SJSA1 (cell line): ENCODE data around the gene GEMIN4. TPM values are rescaled to one million over a fixed set of nuclear protein-coding genes. Genes with fewer than 3 reads are reported as not detected.
"Not testable (repeated sequence)": the region's sequence is repeated elsewhere in the genome, so short reads cannot be mapped to it uniquely, and the experiment has no call there.

Experiments
- DNase-seq, 2 experiments: peaks; one replicate each; pipeline ENCODE4 v3.0.0-alpha.2; 2015 to 2020; ENCODE audit warnings: low spot score in 2 of 2, low read depth in 1 of 2
- H3K27ac ChIP-seq: fragments of 250-450 bp; sonication (Bioruptor Pico); 2 replicates; pipeline ENCODE4 v1.5.1; 2020; ENCODE audit warnings: mild to moderate bottlenecking, moderate library complexity
- H3K27me3 ChIP-seq: fragments of 250-450 bp; sonication (Bioruptor Pico); replicated peaks from 2 replicates; pipeline ENCODE4 v1.5.1; 2020; ENCODE audit warnings: mild to moderate bottlenecking, moderate library complexity
- H3K36me3 ChIP-seq: fragments of 250-450 bp; sonication (Bioruptor Pico); 2 replicates; pipeline ENCODE4 v1.5.1; 2020; ENCODE audit warnings: mild to moderate bottlenecking
- H3K4me1 ChIP-seq: fragments of 250-450 bp; sonication (Bioruptor Pico); replicated peaks from 2 replicates; pipeline ENCODE4 v1.6.1; 2021; ENCODE audit warnings: mild to moderate bottlenecking
- H3K4me3 ChIP-seq: fragments of 250-450 bp; sonication (Bioruptor Pico); 2 replicates; pipeline ENCODE4 v1.5.1; 2020; ENCODE audit warnings: mild to moderate bottlenecking
- H3K9me3 ChIP-seq: fragments of 250-450 bp; sonication (Bioruptor Pico); replicated peaks from 2 replicates; pipeline ENCODE4 v1.5.1; 2020; ENCODE audit warnings: mild to moderate bottlenecking
- total RNA-seq: library from RNA; depleted of rRNA; stranded (reverse); fragments of >200 nt; shearing (Covaris generic); gene quantifications from 2 replicates; pipeline ENCODE4 v1.2.3, GENCODE V29; 2014; rRNA removed

Gene GEMIN4
- 2.4 and 8.8 TPM in 2 replicates for total RNA-seq

DNA sequence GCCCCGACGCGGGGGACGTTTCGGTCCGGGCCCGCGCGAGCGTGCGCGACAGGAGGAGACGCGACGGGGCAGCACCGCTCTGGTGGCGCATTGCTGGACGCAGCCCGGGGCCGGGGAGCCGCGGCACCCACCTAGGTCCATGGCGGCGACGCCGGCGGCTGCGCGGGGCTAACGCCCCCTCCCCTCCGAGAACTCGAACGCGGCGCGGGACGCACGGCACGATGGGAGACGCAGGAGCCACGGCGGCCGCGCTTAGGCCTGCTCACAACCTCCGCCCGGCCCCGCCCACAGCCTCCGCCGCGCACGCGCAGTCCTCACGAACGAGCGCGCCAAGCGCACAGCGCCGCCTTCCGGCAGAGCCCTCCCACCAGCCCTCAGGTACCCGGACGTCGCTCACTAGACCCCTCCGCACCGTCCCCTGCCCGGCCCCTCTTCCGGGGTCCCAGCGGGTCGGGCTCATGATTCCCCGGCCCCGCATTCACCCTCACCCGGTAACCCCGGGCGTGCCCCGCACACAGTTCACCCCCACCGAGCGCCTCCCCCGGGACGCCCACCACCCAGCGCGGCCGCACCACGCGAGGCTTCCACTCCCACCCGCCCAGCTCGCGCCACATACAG is at the start of gene GEMIN4:
Gene GEMIN4, minus strand, starts transcription at position 263 of the 618 bp plus-strand sequence. Its CDS starts 122 bp downstream, at position 141.
- Histone ChIP-seq H3K36me3 (peaks cover 29% of the 10 kb centered on the region), H3K9me3 (no peaks in the 10 kb centered on the region), H3K4me3 (peak within 1 kb of the TSS; percentile 84), H3K4me1 (peaks cover 20% of the 10 kb centered on the region), H3K27me3 (no peaks in the 10 kb centered on the region), H3K27ac (peak within 1 kb of the TSS; percentile 45)
- peak; percentile 85 to 90 for DNase-seq

DNA sequence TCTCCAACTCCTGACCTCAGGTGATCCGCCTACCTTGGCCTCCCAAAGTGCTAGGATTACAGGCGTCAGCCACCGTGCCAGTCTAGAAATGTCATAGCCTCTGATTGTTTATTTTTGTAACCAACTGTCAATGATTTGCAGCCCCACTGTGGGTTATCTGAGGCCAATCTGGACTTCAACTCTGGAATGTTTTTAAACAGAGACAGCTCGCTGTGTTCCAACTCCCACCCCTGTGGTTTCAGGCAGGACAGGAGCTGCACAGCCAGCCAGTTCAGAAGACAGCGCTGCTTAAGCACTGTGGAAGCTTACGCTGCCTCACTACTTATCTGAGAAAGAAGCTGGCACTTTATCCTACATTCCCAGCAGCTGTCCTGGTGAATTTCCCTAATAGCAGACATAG is 49.6 kb upstream of the GEMIN4 start:
- Histone ChIP-seq H3K4me3 (no peak overlapping the region), H3K27me3 (no peaks in the 10 kb centered on the region), H3K27ac (no peak overlapping the region), H3K36me3 (peaks cover 12% of the 10 kb centered on the region; the same call in 1 of the 2 replicates), H3K4me1 (peaks cover 14% of the 10 kb centered on the region), H3K9me3 (no peaks in the 10 kb centered on the region)
- DNase-seq = peak in 1 of 2 experiments; percentile 20

DNA sequence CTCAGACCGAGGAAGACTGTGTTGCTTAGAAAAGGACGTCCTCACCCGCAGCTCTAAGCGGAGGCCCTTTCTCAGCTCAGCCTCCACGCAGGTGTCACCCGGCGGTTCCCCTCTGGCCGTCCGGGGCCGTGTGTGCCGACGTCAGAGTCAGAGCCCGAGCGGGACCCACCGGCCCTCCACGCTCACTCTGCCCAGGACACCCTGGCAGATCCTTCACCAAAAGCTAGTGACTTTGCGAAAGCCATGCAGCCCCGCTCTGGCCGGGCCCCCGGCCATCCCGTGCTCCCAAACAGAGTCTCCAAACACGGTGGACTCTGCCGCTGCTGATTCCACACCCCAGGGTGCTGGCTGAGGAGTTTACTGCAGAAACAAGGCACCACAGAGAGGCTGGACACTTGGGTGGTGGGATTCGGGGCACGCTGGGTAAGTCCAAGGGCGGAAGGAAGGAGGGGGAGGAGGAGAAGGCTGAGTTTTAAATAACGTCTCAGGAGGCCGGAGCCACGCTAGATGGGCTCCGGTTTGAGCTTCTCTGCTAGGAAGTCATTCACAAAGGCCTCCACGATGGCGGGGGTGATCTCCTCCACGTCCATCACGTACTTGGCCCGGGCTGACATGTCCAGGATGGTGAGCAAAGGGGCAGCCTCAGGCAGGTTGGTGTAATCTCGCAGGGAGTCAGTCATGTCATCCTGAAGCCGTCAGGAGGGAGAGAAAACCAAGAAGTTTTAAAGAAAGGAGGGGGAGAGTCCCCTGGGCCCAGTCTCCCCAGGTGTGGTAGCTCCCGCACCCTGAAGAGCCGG is 48.6 kb upstream of the GEMIN4 start:
- Histone ChIP-seq H3K27ac (no peak overlapping the region), H3K27me3 (no peaks in the 10 kb centered on the region), H3K9me3 (no peaks in the 10 kb centered on the region), H3K36me3 (peaks cover 16% of the 10 kb centered on the region; the same call in 1 of the 2 replicates), H3K4me1 (peaks cover 14% of the 10 kb centered on the region), H3K4me3 (no peak overlapping the region)
- no peak for DNase-seq

DNA sequence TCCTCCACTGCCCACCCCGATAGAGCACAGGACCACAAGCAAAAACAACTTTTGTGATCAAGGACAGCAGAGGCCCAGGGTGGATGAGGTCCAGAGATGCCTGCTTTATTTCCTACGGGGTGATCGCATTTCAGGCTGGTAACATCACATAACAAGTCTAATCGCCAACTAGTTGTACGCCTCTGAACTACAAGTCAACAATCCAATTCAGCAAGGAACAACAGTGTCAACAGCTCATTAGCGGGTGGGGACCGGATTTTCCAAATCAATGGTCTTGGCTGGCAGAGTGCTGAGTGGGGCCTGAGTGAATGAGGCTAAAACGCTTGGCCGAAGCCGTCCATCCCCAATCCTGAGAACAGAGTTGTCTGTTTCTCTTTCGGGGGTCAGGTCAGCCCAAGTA is 47.2 kb upstream of the GEMIN4 start:
- Histone ChIP-seq H3K4me3 (no peak overlapping the region), H3K9me3 (no peaks in the 10 kb centered on the region), H3K27me3 (no peaks in the 10 kb centered on the region), H3K36me3 (peaks cover 16% of the 10 kb centered on the region; the same call in 1 of the 2 replicates), H3K4me1 (peaks cover 23% of the 10 kb centered on the region), H3K27ac (no peak overlapping the region)
- no peak for DNase-seq

DNA sequence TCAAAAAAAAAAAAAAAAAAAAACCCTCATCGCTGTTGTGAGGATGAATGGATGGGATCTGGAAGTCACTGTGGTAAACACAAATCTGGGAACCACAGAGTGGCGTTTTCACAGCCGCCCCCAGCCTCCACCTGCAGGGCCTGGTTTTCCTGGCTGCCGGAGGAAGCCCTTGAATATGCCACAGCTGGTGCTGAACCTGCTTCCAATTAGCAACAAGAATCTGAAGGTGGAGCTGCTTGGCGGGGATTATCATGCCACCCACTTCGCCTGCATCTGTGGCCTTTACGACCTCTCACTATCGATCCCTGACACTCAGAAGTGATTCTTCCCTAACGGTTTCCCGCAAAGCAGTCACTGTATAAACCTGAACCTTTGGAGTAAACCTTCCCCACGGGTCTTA is 46.2 kb upstream of the GEMIN4 start:
- Histone ChIP-seq H3K9me3 (no peaks in the 10 kb centered on the region), H3K4me1 (peaks cover 23% of the 10 kb centered on the region), H3K27ac (no peak overlapping the region), H3K36me3 (peaks cover 11% of the 10 kb centered on the region; the same call in 1 of the 2 replicates), H3K4me3 (no peak overlapping the region), H3K27me3 (no peaks in the 10 kb centered on the region)
- DNase-seq = no peak

DNA sequence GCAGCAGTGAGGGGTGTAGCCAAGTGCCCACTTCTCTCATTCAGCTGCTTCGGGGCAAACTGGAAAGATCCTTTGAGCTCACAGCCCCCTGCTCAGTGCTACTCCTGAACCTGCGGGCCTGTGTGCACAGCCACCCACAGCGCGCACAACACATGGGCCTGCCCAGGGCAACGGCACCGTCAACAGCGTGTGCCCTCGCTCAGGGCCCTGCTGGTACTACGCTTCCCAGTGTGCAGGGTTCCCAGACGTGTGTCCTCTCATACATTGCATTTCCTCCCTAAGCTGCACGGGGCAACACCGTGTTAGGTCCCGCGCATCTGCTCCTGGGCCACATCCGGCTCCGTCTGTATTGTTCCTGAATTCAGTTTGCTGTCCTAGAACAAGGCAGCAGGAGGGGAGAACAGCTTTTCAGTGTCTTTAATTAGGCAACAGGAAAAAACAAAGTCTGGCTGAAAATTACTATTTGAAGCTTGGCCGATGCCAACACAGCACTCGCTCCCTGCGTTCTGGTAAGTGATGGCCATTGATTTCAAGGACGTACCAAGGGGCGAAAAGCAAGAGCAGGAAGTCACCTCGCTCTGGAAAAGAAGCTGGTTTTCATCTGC is 45.3 kb upstream of the GEMIN4 start:
- no peak for DNase-seq
- Histone ChIP-seq H3K4me3 (no peak overlapping the region), H3K27ac (no peak overlapping the region), H3K27me3 (no peaks in the 10 kb centered on the region), H3K36me3 (peaks cover 12% of the 10 kb centered on the region), H3K9me3 (no peaks in the 10 kb centered on the region), H3K4me1 (peaks cover 21% of the 10 kb centered on the region)

DNA sequence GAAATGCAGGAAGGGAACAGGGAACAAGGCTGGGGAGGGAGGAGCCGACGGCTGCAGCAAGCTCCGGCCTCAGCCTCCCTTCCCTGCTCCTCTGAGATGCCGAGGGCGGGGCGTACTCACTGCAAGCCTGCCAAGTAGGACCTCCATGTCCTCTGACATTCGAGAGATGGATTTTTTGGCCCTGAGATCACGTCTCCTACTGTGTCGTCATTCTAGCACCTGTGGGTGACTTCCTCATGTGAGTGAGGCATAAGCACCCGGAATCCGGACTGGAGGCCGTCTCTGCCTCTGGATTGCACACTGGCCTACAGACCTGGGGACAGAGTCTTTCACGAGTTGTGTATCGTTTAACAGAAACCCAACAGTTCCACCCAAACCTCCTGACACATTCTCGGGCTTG is 44.5 kb upstream of the GEMIN4 start:
- Histone ChIP-seq H3K36me3 (peaks cover 20% of the 10 kb centered on the region), H3K9me3 (no peaks in the 10 kb centered on the region), H3K27ac (no peak overlapping the region), H3K4me3 (no peak overlapping the region), H3K27me3 (no peaks in the 10 kb centered on the region), H3K4me1 (peaks cover 14% of the 10 kb centered on the region)
- no peak for DNase-seq

DNA sequence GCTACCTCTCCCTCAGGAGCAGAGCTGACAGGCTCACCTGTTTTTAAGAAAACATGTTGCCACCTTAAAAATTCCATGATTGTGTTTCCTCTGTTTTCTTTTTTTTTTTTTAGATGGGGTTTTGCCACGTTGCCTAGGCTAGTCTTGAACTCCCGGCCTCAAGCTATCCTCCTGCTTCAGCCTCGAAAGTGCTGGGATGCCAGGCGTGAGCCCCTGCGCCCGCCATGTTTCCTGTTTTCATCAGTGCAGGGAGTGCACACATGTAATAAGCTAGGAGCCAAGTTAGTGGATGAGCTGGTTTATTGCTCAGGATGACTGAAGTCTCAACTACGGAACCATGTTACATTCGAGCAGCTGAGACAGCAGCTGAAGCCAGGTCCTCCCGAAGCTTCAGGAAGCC is 43.7 kb upstream of the GEMIN4 start:
- Histone ChIP-seq H3K27me3 (no peaks in the 10 kb centered on the region), H3K36me3 (peaks cover 20% of the 10 kb centered on the region), H3K9me3 (no peaks in the 10 kb centered on the region), H3K27ac (no peak overlapping the region), H3K4me1 (peaks cover 12% of the 10 kb centered on the region), H3K4me3 (no peak overlapping the region)
- no peak for DNase-seq

DNA sequence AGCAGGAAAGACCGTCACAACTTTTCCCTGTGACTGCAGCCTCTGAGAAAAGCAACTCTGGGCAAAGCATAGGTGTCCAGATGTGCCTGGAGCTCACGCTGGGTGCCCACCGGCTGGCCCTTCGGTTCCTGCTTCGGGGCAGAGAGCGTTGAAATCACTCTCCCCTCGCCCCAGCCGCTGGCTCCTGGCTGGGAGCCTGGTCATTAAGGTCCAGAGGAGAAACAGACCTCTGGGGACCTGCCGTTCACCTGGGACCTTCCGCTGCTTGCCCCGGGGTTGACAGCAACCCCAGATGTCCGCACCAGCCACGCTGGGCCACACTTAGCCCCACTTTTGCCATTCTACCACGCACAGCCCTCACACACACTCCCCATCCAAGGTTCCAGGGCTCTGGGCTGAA is 43.2 kb upstream of the GEMIN4 start:
- H3K4me1 ChIP-seq = peaks cover 12% of the 10 kb centered on the region
- no peaks in the 10 kb centered on the region for H3K9me3 ChIP-seq
- no peak overlapping the region for H3K27ac ChIP-seq
- H3K27me3 ChIP-seq = no peaks in the 10 kb centered on the region
- DNase-seq = no peak
- peaks cover 16% of the 10 kb centered on the region for H3K36me3 ChIP-seq
- H3K4me3 ChIP-seq = no peak overlapping the region

DNA sequence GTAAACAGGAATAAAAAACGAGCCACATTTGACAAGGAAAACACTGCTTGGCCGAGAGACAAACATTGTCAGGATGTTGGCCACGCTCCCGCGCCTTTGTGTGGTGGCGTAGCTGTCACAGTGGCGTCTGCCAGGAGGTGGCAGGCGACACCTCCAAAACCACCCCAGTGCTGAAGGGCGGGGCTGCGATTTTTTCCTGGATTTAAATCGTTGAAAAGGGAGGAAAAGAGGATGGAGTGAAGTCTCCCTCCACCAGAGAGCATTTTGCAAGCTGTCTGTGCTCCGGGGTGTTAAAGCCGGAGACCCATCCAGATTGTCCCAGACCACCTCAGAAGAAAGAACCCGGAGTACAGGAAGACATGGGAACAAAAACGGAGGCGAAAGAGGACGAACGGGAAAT is 42.8 kb upstream of the GEMIN4 start:
- no peak overlapping the region for H3K4me3 ChIP-seq
- no peaks in the 10 kb centered on the region for H3K27me3 ChIP-seq
- H3K27ac ChIP-seq = no peak overlapping the region
- DNase-seq = peak; percentile 68 to 77
- H3K36me3 ChIP-seq = peaks cover 20% of the 10 kb centered on the region
- peaks cover 12% of the 10 kb centered on the region for H3K4me1 ChIP-seq
- H3K9me3 ChIP-seq = no peaks in the 10 kb centered on the region

DNA sequence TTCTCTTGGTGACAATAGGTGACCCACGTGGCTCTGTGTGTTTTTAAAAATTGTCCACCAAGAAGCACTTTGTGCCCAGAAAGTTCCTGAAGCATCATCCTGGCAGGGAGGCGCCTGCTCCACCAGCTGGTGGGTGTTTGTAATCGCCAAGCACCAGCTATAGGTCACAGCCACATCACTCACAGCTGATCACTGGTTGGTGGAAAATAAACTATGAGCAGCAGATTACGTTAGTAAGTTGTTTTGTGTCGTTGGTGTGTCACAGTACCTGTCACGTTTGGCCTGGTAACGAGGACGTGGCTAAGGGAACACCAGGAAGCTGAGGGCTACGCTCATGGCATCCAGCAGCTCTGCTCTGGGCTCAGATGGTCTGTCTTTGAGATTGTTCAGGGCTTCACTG is 40.2 kb upstream of the GEMIN4 start:
- no peaks in the 10 kb centered on the region for H3K27me3 ChIP-seq
- no peak overlapping the region for H3K4me3 ChIP-seq
- H3K9me3 ChIP-seq = no peaks in the 10 kb centered on the region
- H3K27ac ChIP-seq = no peak overlapping the region
- DNase-seq = no peak
- peaks cover 9% of the 10 kb centered on the region for H3K4me1 ChIP-seq
- H3K36me3 ChIP-seq = peaks cover 43% of the 10 kb centered on the region

DNA sequence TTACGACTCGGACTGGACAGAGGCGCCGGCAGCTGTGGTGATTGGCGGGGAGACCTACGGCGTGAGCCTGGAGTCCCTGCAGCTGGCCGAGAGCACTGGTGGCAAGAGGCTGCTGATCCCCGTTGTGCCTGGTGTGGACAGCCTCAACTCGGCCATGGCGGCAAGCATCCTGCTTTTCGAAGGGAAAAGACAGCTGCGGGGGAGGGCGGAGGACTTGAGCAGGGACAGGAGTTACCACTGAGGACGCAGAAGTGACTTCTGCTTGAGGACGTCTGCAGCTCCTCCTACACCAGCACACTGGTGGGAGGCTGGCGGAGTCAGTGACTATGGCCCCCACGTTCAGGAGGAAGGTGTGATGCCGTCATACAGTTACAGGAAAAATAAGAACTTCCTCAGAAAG is 39.8 kb upstream of the GEMIN4 start:
- H3K4me3 ChIP-seq = no peak overlapping the region
- DNase-seq = no peak
- peaks cover 9% of the 10 kb centered on the region for H3K4me1 ChIP-seq
- H3K27ac ChIP-seq = no peak overlapping the region
- H3K27me3 ChIP-seq = no peaks in the 10 kb centered on the region
- peaks cover 43% of the 10 kb centered on the region for H3K36me3 ChIP-seq
- H3K9me3 ChIP-seq = no peaks in the 10 kb centered on the region

DNA sequence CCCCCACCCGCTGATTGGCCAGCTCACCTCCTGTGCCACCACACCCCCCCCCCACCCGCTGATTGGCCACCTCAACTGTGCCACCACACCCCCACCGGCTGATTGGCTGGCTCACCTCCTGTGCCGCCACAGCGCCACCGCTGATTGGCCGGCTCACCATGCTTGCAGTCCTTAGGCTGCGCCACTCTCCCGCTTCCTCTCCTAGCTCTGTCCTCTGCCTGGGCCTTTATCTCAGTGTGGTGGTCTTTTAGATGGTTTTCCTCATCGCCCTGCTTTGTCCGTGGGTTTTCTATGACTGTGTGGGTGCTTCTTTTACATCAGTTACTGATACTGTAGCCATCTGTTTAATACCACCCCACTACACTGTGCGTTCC is 38.8 kb upstream of the GEMIN4 start:
- H3K27me3 ChIP-seq, H3K9me3 ChIP-seq, DNase-seq, H3K4me3 ChIP-seq, H3K4me1 ChIP-seq, H3K27ac ChIP-seq: not testable (repeated sequence)
- H3K36me3 ChIP-seq = peaks cover 40% of the 10 kb centered on the region
